DND-41 (cell line): Measurements from ENCODE around the gene GPS2.

ENCODE experiments used
- CTCF ChIP-seq: IDR thresholded peaks from 2 replicates; pipeline ENCODE4 v1.5.1; 2012; ENCODE audit warnings: borderline replicate concordance, low read length, moderate library complexity, mild to moderate bottlenecking; ENCODE audit not compliant: poor library complexity, severe bottlenecking; ENCODE audit errors: extremely low read depth
- EZH2 ChIP-seq: IDR thresholded peaks from 3 replicates; pipeline ENCODE4 v1.6.1; 2012; ENCODE audit warnings: borderline replicate concordance, low read depth, mild to moderate bottlenecking, moderate library complexity, low read length, inconsistent platforms; ENCODE audit not compliant: severe bottlenecking

GRCh38 chr17:7313088-7313889, 1.9 kb downstream of the GPS2 start:
- TF ChIP-seq CTCF: peak; percentile 38
- TF ChIP-seq EZH2: no peak
